Sigmoid colon (tissue), 7 donors: ENCODE measurements around the gene RIMS1. TPM values are rescaled to one million over a fixed set of nuclear protein-coding genes. Genes with fewer than 3 reads are reported as not detected.

ENCODE experiments used
- DNase-seq: peaks from one replicate; pipeline ENCODE4 v3.0.0-alpha.2; 2019
- H3K27ac ChIP-seq, 4 donors: fragments of 200-600 bp; sonication (generic); one replicate each; pipeline ENCODE4 v1.5.1; 2016 to 2019; ENCODE audit warnings: mild to moderate bottlenecking in 1 of 4
- H3K27me3 ChIP-seq, 3 donors: fragments of 200-600 bp; sonication (generic); one replicate each; pipeline ENCODE4 v1.5.1; 2019; ENCODE audit warnings: mild to moderate bottlenecking in 1 of 3
- H3K36me3 ChIP-seq, 4 donors: fragments of 200-600 bp; sonication (generic); one replicate each; pipeline ENCODE4 v1.5.1; 2016 to 2019
- H3K4me1 ChIP-seq, 4 donors: fragments of 200-600 bp; sonication (generic); one replicate each; pipeline ENCODE4 v1.5.1; 2017 to 2019
- H3K4me3 ChIP-seq, 4 donors: fragments of 200-600 bp; sonication (generic); one replicate each; pipeline ENCODE4 v1.5.1; 2017 to 2019; ENCODE audit warnings: mild to moderate bottlenecking in 2 of 4, moderate library complexity in 1 of 4
- H3K9me3 ChIP-seq, 4 donors: fragments of 200-600 bp in 3 of 4; sonication (generic) in 3 of 4; one replicate each; pipeline versions ENCODE4 v1.5.1 to v1.6.1; 2013 to 2019
- CTCF ChIP-seq, 4 experiments: fragments of 450-650 bp in 3 of 4; fragments of 200-600 bp in 1 of 4; IDR thresholded peaks; one replicate each; pipeline ENCODE4 v1.5.1; 2016 to 2019; ENCODE audit warnings: antibody characterized with exemption in 4 of 4, mild to moderate bottlenecking in 3 of 4, moderate library complexity in 2 of 4
- EP300 ChIP-seq, 4 donors: sonication (generic); formaldehyde crosslinking; IDR thresholded peaks; one replicate each; pipeline ENCODE4 v1.6.1; 2017; ENCODE audit warnings: antibody characterized with exemption in 4 of 4
- POLR2A ChIP-seq, 2 donors: fragments of 450-650 bp; IDR thresholded peaks; one replicate each; pipeline ENCODE4 v1.6.1; 2016; ENCODE audit warnings: antibody characterized with exemption in 2 of 2, mild to moderate bottlenecking in 2 of 2, moderate library complexity in 2 of 2
- POLR2AphosphoS5 ChIP-seq, 4 donors: sonication (generic); formaldehyde crosslinking; IDR thresholded peaks; one replicate each; pipeline ENCODE4 v1.6.1; 2017; ENCODE audit warnings: antibody characterized with exemption in 4 of 4
- WGBS, 2 donors: extraction: QIAGEN DNeasy Blood & Tissue Kit; methylation state at CpG; one replicate each; pipeline ENCODE4 v1.1.7; 2013; 5-methylcytosine and 5-hydroxymethylcytosine counted together
- intact Hi-C: fragments of 100-400 bp; cut with DNase I; formaldehyde crosslinking; loops from one replicate; pipeline ENCODE4 v1.15.1; 2023
- polyA plus RNA-seq, 3 donors: library from polyadenylated mRNA; stranded (reverse); fragments of 200-250 nt; gene quantifications; one replicate each; pipeline ENCODE4 v1.2.3, GENCODE V29; 2013
- total RNA-seq, 4 donors: library from RNA; depleted of rRNA; stranded (reverse); fragments of >200 nt; gene quantifications; one replicate each; pipeline ENCODE4 v1.1.0, GENCODE V29; 2016
- donor health status: healthy with polysubstance abuse.
- donor health status: Bipolar disorder and iron deficiency.
- donor health status: healthy.

The RIMS1 gene
- total and polyA plus RNA-seq, 7 donors = 0.77 to 7.1 (median 2.3) TPM; not detected in 2

- TF ChIP-seq CTCF (IDR thresholded peaks at IDR 0.05) = no peak
- TF ChIP-seq EP300 (IDR thresholded peaks at IDR 0.05) = no peak
- no peak for TF ChIP-seq POLR2AphosphoS5 (IDR thresholded peaks at IDR 0.05)
- TF ChIP-seq POLR2A (IDR thresholded peaks at IDR 0.05) = no peak
- 62 to 88% methylated on average over 1 of the region's 1 CpG for WGBS, 2 donors
- Histone ChIP-seq H3K36me3 (no peaks in the 10 kb centered on the region), H3K27me3 (no peaks in the 10 kb centered on the region), H3K9me3 (no peaks in the 10 kb centered on the region), H3K27ac (no peak overlapping the region), H3K4me1 (no peaks in the 10 kb centered on the region), H3K4me3 (no peak overlapping the region)
- DNase-seq = no peak
- intact Hi-C loops = no loop called here
Observed at GRCh38 chr6:72083976-72084375, 197.6 kb downstream of the RIMS1 start.

GRCh38 chr6:72084992-72085569, 198.7 kb downstream of the RIMS1 start:
- Histone ChIP-seq H3K4me1 (no peaks in the 10 kb centered on the region), H3K4me3 (no peak overlapping the region), H3K27me3 (no peaks in the 10 kb centered on the region), H3K9me3 (no peaks in the 10 kb centered on the region), H3K36me3 (no peaks in the 10 kb centered on the region), H3K27ac (no peak overlapping the region)
- intact Hi-C loops = loop anchor here (5.0 kb wide), 1 partner anchor 548 kb away; no protein-coding TSS in a partner anchor
- no peak for DNase-seq
- TF ChIP-seq CTCF (IDR thresholded peaks at IDR 0.05) = peak in 1 of 4 experiments; percentile 12
- no peak for TF ChIP-seq POLR2A (IDR thresholded peaks at IDR 0.05)
- WGBS, 2 donors = 1 to 5% methylated on average over 1 of the region's 1 CpG

- Histone ChIP-seq H3K9me3 (no peaks in the 10 kb centered on the region), H3K36me3 (no peaks in the 10 kb centered on the region), H3K4me3 (no peak overlapping the region), H3K27ac (no peak overlapping the region), H3K4me1 (no peaks in the 10 kb centered on the region), H3K27me3 (no peaks in the 10 kb centered on the region)
- DNase-seq = no peak
- TF ChIP-seq CTCF (IDR thresholded peaks at IDR 0.05) (no peak), POLR2AphosphoS5 (IDR thresholded peaks at IDR 0.05) (no peak), POLR2A (IDR thresholded peaks at IDR 0.05) (no peak), EP300 (IDR thresholded peaks at IDR 0.05) (no peak)
- intact Hi-C loops = no loop called here
- 20 to 58% methylated on average over 1 of the region's 1 CpG for WGBS, 2 donors
Observed at GRCh38 chr6:72094506-72094905, 208.2 kb downstream of the RIMS1 start.

- Histone ChIP-seq H3K27me3 (no peaks in the 10 kb centered on the region), H3K4me3 (no peak overlapping the region), H3K27ac (no peak overlapping the region), H3K4me1 (no peaks in the 10 kb centered on the region), H3K9me3 (no peaks in the 10 kb centered on the region), H3K36me3 (no peaks in the 10 kb centered on the region)
- no peak for DNase-seq
- intact Hi-C loops = no loop called here
- TF ChIP-seq POLR2A (IDR thresholded peaks at IDR 0.05) (no peak), POLR2AphosphoS5 (IDR thresholded peaks at IDR 0.05) (no peak), EP300 (IDR thresholded peaks at IDR 0.05) (no peak), CTCF (IDR thresholded peaks at IDR 0.05) (no peak)
Observed at GRCh38 chr6:72102561-72102960, 216.2 kb downstream of the RIMS1 start.

GRCh38 chr6:72111611-72112010, 225.3 kb downstream of the RIMS1 start:
- no peaks in the 10 kb centered on the region for H3K9me3 ChIP-seq
- 21 to 53% methylated on average over 2 of the region's 2 CpGs for WGBS, 2 donors
- H3K27me3 ChIP-seq = no peaks in the 10 kb centered on the region
- no peak overlapping the region for H3K4me3 ChIP-seq
- H3K36me3 ChIP-seq = no peaks in the 10 kb centered on the region
- no peak for TF ChIP-seq CTCF (IDR thresholded peaks at IDR 0.05)
- TF ChIP-seq EP300 (IDR thresholded peaks at IDR 0.05) = no peak
- no peak for TF ChIP-seq POLR2A (IDR thresholded peaks at IDR 0.05)
- TF ChIP-seq POLR2AphosphoS5 (IDR thresholded peaks at IDR 0.05) = no peak
- intact Hi-C loops = no loop called here
- DNase-seq = no peak
- no peak overlapping the region for H3K27ac ChIP-seq
- H3K4me1 ChIP-seq = no peaks in the 10 kb centered on the region
